MCF 10A (cell line): ENCODE results near the gene PRR20D. TPM values are rescaled to one million over a fixed set of nuclear protein-coding genes. Genes with fewer than 3 reads are reported as not detected.
"Not testable (repeated sequence)": the region's sequence is repeated elsewhere in the genome, so short reads cannot be mapped to it uniquely, and the experiment has no call there.

Experiments
- BruUV-seq: library from RNA; stranded (reverse); fragments of 400-500 nt; replicated peaks from 2 replicates; lab custom pipeline; 2021; lab: Mats Ljungman, UMichigan
- CTCF ChIA-PET: fragments of 300-600 bp; sonication (Branson Sonifier 250); formaldehyde crosslinking; extraction: SDS; loops from one replicate; lab custom pipeline; 2021; ENCODE audit warnings: antibody characterized with exemption, inconsistent platforms; lab: Yijun Ruan, JAX
- POLR2A ChIA-PET: fragments of 300-600, 350-650 bp; sonication (Branson Sonifier 250); formaldehyde crosslinking; extraction: SDS; loops from one replicate; lab custom pipeline; 2020; ENCODE audit warnings: antibody characterized with exemption, inconsistent platforms; lab: Yijun Ruan, JAX
- DNase-seq: peaks from one replicate; pipeline ENCODE4 v3.0.0-alpha.2; 2018; ENCODE audit not compliant: unreplicated experiment
- H3K27ac Mint-ChIP-seq: one replicate; pipeline ENCODE4 v1.8.0; 2022; ENCODE audit warnings: mild to moderate bottlenecking, low read depth, mixed read lengths; ENCODE audit not compliant: unreplicated experiment
- H3K27me3 Mint-ChIP-seq: one replicate; pipeline ENCODE4 v1.8.0; 2022; ENCODE audit warnings: mixed read lengths; ENCODE audit not compliant: insufficient read depth, unreplicated experiment
- H3K36me3 Mint-ChIP-seq: one replicate; pipeline ENCODE4 v1.8.0; 2022; ENCODE audit warnings: mild to moderate bottlenecking, moderate library complexity, mixed read lengths; ENCODE audit not compliant: insufficient read depth, unreplicated experiment
- H3K4me1 Mint-ChIP-seq: one replicate; pipeline ENCODE4 v1.8.0; 2022; ENCODE audit warnings: mixed read lengths; ENCODE audit not compliant: insufficient read depth, unreplicated experiment
- H3K4me3 Mint-ChIP-seq: one replicate; pipeline ENCODE4 v1.8.0; 2022; ENCODE audit warnings: mild to moderate bottlenecking, moderate library complexity, mixed read lengths; ENCODE audit not compliant: unreplicated experiment
- H3K9me3 Mint-ChIP-seq: one replicate; pipeline ENCODE4 v1.8.0; 2022; ENCODE audit warnings: mixed read lengths; ENCODE audit not compliant: unreplicated experiment
- intact Hi-C: fragments of 100-400 bp; cut with micrococcal nuclease; formaldehyde crosslinking; loops from 2 replicates; pipeline ENCODE4 v1.14.1; 2022
- total RNA-seq: library from RNA; stranded (reverse); gene quantifications from 2 replicates; pipeline ENCODE4 v1.2.3, GENCODE V29; 2022
- TF ChIP-seq, protein P1 (sequence below): fragments of 200-600 bp; IDR thresholded peaks from one replicate; pipeline ENCODE4 v1.8.0; 2022; ENCODE audit warnings: antibody characterized with exemption, mild to moderate bottlenecking; ENCODE audit not compliant: unreplicated experiment

The PRR20D gene
- total RNA-seq, 1 experiment from 2014 or later: not detected

DNA sequence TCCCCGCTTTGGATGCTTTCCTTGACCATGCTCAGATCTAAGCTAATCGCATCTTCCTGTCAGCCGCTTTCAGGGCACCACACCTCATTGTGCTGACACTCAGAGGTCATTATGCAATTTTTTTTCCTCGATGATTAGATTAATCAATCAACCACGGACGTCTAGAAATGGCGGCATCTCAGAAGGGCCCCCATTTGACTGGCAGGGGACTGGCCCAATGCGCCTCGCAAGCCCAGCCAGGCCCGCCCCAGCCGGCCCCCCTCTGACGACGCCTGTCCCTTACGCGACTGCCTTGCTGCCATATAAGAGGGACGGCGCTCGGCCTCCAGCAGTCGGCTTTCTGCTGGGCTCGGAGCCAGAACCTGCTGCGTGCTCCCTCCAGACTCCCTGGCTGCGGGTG is 6.5 kb downstream of the PRR20D start, which contains the start of gene PRR20E:
Gene PRR20E (plus strand): TSS at position 301 of the 400 bp plus-strand sequence. CDS start 387 bp downstream, outside the sequence.
- POLR2A ChIA-PET, intact Hi-C loops, H3K36me3 Mint-ChIP-seq, H3K27me3 Mint-ChIP-seq, BruUV-seq, H3K9me3 Mint-ChIP-seq, H3K27ac Mint-ChIP-seq, H3K4me1 Mint-ChIP-seq, DNase-seq, H3K4me3 Mint-ChIP-seq, CTCF ChIA-PET: not testable (repeated sequence)

DNA sequence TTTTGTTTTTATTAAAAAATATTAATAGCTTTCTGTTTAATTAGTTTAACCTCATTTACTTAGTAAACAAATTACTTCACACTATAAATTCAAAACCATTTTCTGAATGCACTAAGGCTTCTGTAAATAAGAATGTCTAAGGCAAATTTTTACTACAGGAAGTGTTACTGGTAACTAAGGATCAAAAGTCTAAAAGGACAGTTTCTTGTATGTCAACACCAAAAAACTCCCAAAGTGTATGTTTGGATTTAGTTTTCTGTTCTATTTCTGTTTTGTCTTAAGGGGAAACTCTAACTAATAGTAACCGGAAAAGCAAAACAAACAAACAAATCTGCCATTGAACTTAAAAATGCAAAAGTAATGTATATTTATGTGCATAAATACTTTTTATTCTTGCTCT is 31.2 kb downstream of the PRR20D start:
- no peaks in the 10 kb centered on the region for H3K4me1 Mint-ChIP-seq
- H3K9me3 Mint-ChIP-seq: no peaks in the 10 kb centered on the region
- TF ChIP-seq, protein P1, sequence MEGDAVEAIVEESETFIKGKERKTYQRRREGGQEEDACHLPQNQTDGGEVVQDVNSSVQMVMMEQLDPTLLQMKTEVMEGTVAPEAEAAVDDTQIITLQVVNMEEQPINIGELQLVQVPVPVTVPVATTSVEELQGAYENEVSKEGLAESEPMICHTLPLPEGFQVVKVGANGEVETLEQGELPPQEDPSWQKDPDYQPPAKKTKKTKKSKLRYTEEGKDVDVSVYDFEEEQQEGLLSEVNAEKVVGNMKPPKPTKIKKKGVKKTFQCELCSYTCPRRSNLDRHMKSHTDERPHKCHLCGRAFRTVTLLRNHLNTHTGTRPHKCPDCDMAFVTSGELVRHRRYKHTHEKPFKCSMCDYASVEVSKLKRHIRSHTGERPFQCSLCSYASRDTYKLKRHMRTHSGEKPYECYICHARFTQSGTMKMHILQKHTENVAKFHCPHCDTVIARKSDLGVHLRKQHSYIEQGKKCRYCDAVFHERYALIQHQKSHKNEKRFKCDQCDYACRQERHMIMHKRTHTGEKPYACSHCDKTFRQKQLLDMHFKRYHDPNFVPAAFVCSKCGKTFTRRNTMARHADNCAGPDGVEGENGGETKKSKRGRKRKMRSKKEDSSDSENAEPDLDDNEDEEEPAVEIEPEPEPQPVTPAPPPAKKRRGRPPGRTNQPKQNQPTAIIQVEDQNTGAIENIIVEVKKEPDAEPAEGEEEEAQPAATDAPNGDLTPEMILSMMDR: no peak
- CTCF ChIA-PET: interaction anchor here (0.6 kb wide), 1 partner anchor 14 kb away, joined by 4 read pairs; no protein-coding TSS in a partner anchor
- intact Hi-C loops: no loop called here
- no peak overlapping the region for H3K4me3 Mint-ChIP-seq
- H3K27ac Mint-ChIP-seq: no peak overlapping the region
- DNase-seq: no peak
- POLR2A ChIA-PET: no interaction called here
- H3K36me3 Mint-ChIP-seq: no peaks in the 10 kb centered on the region
- no TSS peak for BruUV-seq
- H3K27me3 Mint-ChIP-seq: no peaks in the 10 kb centered on the region

DNA sequence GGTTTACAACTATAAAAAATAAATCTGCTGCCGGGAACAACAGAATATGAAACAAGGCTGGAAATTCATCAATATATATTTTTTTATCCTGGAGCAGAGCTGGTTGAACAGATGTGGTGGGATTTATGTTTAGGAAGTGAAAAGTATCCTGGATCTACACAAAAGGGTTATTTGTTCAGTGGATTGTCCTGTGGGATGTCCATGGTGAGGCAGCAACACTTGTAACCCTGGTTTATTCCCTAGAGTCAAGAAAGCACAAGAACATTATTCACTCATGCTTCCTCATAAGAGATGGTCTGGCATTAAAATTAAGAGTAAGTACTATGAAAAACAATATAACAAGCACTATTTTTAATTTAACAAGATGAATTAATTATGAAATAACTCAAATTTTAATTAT is 52.6 kb downstream of the PRR20D start:
- Mint-ChIP-seq H3K27me3 (no peaks in the 10 kb centered on the region), H3K4me1 (no peaks in the 10 kb centered on the region), H3K27ac (no peak overlapping the region), H3K36me3 (no peaks in the 10 kb centered on the region), H3K4me3 (no peak overlapping the region), H3K9me3 (no peaks in the 10 kb centered on the region)
- ChIA-PET POLR2A (no interaction called here), CTCF (no interaction called here)
- DNase-seq: no peak
- intact Hi-C loops: no loop called here
- TF ChIP-seq, protein P1: no peak
- BruUV-seq: no TSS peak

Other genes starting within 250 kb of the PRR20D start
- not detected in 2 replicates for gene PRR20A, start 19.7 kb upstream of the PRR20D start, total RNA-seq
- not detected in 2 replicates for gene PRR20B, start 13.1 kb upstream of the PRR20D start, total RNA-seq
- not detected in 2 replicates for gene PRR20C, start 6.6 kb upstream of the PRR20D start, total RNA-seq
- gene PRR20E, start 6.6 kb downstream of the PRR20D start, total RNA-seq: not detected in 2 replicates